Lower leg skin (tissue), 3 donors: ENCODE results near the gene CASP2.

Experiments used
- CTCF ChIP-seq, 3 donors: fragments of 450-650 bp; IDR thresholded peaks; one replicate each; pipeline ENCODE4 v1.5.1; 2016; ENCODE audit warnings: antibody characterized with exemption in 3 of 3, mild to moderate bottlenecking in 3 of 3, moderate library complexity in 2 of 3
- POLR2A ChIP-seq, 2 donors: fragments of 450-650 bp; IDR thresholded peaks; one replicate each; pipeline ENCODE4 v1.6.1; 2016 to 2017; ENCODE audit warnings: antibody characterized with exemption in 2 of 2, mild to moderate bottlenecking in 1 of 2, moderate library complexity in 1 of 2

- TF ChIP-seq CTCF (IDR thresholded peaks at IDR 0.05) (no peak), POLR2A (IDR thresholded peaks at IDR 0.05) (no peak)
Observed at GRCh38 chr7:143242306-143242705, 45.8 kb upstream of the CASP2 start.
